ENCODE results near the gene TSPAN18.

Gene TSPAN18

DNA sequence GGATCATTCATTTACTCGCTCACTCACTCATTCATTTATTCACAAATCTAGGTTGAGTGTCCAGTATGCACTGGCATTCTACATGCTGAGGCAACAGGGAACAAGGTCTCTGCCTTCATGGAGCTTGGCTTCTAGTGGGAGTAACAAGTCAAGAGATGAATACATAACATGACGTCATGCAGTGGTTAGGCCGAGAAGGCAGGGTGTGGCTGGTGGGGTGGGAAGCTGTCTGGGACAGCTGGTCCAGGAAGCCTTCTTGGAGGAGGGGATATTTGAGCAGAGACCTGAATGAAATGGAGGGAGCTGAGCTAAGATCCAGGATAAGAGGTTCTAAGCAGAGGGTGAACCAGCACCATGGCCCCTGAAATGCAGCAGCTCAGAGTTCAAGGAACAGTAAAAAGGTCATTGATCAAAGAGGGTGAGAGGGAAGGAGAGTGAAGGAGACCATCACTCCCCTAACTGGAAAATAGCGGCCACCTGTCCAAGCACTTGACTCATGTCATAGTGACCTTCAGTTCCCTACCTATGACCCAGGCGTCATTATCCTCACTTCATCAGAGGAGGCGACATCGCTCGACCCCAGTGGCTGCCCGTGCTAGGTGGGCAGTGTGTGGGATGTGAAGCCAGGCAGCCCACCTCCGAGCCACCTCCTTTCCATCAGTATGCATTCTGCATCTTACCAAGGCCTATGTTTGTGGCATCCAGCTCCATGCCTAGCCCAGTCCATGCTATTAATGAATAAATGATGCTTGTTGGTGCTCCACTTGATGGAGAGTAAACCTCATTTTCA lies 105.0 kb downstream of the TSPAN18 start:
- no peak for DNase-seq

DNA sequence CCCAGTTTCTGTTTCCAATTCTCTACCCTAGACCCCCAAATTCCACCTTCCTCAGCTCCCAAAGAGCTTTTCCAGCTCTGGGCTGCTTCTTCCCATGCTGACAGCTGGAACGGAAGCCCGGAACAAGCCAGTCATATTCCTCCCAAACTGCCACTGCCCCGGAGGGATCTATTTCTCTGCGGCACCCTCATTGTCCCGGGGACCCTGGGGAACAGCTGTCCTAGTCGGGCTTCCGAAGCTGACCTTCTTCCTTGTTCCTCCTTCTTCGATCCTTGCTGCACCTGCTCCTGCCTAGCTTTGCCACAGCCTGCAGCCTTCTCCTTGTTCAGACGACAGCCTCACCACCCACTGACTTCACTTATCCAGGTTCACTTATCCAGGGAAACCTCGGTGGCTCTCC lies 105.7 kb downstream of the TSPAN18 start:
- DNase-seq = no peak

DNA sequence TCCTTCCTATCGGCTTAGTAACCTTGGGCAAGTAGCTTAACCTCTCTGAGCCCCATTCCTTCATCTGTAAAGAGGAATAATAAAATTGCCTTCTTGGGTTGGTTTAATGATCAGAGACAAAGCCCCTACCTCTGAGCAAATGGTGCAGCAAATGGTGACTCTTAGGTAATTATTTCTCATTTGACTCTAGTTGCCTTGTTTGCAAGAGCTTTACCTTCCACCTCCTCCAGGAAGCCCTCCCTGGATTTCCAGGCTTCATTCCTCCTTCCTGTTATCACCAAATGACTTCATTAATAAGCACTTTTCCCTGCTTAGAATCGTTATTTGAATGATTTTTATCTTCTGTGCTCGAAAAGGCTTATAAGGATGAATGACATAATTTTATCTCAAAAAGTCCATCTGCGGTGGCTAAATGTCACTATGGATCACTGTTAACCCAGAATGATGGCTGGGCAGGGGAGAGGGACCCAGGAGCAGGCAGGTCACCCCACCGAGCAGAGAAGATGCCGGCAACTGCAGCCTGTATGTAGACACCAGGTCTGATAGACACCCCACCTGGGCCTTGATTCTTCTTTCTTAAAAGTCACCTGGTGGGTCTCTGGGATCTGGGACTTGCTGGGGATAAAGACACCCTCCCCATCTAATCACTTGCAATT lies 106.6 kb downstream of the TSPAN18 start:
- no peak for DNase-seq

DNA sequence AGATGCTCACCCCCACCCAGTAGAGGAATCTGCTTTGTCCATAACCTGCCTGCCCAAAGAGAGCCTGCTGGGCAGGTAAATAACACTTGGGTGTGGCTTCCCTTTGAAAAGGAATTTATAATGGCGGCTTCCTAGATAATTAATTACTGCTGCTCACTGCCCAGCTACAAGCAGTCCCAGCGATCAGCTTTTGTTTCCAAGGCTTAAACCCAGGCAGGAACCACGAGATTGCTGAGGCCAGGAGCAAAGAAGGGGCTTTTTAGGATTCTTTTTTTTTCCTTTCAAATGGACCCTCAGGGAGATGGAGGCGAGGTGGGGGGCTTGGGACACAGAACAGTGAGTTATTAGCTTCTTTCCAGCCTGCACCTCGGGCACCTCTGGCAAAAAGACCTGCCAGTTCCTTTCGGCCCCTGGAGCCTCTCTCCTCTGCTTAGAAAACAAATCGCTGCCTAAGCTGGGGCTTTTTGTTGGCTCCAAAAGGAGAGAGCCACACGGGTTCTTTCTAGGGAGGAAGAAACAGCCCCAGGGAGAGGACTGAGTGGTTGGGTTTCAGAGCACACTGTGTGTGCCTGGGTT lies 107.2 kb downstream of the TSPAN18 start:
- no peak for DNase-seq

DNA sequence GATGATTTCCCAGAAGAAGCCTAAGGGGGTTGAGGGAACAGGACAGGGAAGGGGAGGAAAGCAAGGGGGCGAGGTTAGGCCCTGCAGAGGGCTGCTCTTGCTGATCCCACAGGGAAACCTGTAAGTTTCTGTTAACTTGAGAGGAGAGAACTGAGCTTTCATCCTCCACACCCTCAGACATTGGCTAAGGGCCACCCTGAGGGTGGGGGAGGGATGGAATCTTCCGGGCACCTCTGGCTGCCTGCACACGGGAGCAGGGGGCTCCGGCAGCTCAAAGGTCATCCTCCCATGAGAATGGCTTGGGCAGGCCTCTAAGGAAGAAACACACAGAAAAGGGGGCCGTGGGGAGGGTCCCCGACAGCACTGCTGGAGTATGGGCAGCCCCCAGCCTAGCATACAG lies 108.1 kb downstream of the TSPAN18 start:
- no peak for DNase-seq

DNA sequence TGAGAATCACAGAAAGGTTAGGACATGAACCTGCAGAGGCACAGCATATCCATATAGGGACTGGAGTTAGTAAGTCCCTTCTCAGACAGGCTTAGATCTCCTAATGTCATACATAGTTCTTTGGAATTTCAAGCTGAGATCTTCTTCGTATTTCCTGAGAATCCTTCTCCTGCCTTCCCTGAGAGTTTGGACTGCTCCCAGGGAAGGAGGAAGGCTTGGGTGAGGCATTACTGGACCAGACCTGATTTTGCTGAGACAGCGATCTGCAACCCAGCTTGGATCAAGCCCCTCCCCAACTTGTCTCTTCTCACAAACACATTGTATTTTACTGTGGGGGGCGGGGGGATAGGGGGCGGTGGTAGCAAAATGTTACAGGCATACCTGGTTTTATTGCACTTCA lies 108.5 kb downstream of the TSPAN18 start:
- DNase-seq = no peak

DNA sequence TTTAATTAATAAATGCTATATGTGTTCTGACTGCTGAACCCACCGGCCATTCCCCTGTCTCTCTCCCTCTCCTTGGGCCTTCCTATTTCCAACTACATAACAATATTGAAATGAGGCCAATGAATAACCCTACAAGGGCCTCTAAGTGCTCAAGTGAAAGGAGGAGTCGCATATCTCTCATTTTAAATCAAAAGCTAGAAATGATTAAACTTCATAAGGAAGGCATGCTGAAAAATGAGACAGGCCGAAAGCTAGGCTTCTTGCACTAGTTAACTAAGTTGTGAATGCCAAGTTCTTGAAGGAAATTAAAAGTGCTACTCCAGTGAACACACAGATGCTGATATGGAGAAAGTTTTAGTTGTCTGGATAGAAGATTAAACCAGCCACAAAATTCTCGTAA lies 109.2 kb downstream of the TSPAN18 start:
- DNase-seq = no peak

DNA sequence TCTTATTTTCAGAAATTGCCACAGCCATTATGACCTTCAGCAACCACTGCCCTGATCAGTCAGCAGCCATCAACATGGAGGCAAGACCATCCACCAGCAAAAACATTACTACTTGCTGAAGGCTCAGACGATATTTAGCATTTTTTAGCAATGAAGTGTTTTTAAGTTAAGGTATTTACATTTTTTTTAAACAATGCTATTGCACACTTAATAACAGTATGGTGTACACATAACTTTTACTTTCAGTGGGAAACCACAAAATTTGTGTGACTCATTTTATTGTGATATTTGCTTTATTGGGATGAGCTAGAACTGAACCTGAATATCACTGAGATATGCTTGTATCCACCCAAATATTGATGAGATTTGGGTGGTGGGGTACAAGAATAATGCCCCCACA lies 110.9 kb downstream of the TSPAN18 start:
- no peak for DNase-seq

DNA sequence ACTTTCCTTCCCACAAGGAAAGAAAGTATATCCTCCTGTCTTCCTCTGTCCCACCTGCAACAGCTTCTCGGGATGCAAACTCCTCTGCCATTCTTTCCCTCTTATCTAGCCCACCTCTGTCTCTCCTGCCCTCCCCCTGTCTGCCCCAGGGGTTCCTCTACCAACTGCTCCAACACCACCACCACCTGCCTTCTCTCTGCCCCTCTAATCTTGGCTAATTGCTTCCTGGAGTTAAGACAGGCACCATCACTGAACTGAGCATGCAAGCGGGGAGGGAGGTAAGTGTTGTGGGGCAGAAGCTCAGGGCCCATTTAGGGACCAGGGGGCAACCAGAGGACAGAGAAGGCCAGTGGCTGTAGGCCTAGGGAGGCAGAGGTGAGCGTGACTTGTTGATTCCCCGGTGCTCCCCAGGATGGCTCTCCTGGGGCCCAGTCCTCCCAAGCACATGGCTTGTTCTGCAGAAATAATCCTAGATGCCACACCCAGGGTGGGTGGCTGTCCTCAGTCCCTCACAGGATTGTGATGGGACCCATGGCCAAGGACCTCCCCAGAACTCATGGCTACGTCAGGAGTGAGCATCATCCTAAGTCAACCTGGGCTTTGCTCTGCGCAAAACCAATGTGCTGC lies 112.8 kb downstream of the TSPAN18 start:
- no peak for DNase-seq

DNA sequence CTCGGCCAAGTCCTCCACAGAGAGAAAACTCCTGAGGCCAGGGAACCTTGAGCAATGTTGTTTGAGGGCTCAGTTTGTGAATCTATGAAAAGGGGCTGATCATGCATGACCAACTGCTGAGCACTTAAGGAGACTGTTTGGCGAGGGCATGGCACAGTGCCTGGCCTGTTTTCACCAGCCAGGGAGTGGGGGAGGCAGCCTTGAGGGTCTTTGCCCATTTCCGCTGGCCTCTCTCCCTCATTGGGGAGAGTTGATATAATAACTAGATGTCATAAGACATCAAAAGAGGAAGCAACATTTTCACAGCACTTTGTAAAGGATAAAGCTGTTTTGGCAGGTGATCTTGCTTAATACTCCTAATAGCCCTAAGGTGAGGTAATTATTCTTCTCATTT lies 113.3 kb downstream of the TSPAN18 start:
- DNase-seq = peak; percentile 81

DNA sequence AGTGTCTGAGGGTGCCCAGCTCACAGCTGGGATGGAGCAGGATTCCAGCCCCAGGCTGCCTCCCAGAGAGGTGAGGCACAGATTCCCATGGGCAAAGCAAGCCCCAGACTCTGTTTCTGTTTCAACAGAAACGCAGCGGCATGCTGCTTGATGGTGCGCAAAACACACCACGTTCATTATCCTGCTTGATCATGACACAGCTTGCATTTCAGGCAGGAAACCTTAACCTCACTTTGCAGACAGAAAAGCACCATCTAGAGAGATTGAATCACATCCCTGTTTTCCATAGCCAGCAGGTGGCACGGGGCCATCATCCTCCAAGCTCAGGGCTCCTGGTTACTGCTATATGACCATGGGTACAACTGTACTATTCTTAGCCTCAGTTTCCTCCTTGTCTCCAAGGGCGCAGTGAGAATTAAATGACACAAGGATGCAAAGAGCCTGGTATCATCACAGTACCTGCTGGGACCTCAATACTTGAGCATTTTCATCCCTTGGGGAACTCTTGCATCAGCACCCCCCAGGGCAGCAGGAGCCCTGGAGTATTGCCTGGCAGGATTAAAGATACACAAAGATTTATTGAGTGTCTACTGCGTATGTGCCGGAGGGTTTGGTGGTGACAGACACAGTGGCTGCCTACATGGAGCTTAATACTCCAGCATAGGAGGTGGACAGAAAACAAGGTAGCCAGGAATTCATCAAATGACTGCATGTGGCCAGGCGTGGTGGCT lies 113.9 kb downstream of the TSPAN18 start:
- peak; percentile 81 for DNase-seq

DNA sequence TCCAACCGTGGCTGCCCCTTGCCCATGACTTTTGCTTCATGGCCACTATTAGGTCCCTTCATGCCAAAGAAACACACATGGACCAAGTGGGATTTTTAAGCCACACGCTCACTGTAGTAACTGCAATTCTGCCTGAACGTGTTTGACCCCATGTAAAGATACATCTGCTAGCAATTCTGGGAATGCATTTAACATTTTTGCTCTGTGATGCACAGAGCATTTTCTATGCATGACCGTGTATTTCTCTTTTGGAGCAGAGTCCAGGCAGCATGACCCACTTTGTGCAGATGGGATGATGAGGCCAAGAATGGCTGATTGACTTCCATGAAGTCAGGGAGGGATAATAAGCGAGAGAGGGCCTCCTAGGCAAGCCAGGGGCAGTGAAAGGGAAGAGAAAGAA lies 115.5 kb downstream of the TSPAN18 start:
- peak; percentile 56 for DNase-seq

DNA sequence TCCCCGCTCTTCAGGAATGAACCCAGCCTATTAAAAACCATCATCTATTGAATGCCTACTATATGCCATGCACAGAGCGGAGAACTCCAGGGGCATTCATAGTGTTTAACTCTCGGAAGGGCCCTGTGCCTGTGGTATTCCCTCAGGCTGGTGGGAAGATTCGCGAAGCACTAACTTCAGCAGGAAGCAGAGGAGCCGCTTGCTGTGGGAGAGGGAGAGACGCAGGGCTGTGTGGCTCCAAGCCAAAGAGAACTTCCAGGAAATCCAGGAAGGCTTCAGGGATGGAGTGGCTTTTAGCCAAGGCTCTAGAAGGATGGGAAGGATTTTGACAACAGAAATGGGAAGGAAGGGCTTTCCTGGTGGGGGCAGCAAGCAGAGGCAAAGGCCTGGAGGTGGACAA lies 120.1 kb downstream of the TSPAN18 start:
- no peak for DNase-seq

DNA sequence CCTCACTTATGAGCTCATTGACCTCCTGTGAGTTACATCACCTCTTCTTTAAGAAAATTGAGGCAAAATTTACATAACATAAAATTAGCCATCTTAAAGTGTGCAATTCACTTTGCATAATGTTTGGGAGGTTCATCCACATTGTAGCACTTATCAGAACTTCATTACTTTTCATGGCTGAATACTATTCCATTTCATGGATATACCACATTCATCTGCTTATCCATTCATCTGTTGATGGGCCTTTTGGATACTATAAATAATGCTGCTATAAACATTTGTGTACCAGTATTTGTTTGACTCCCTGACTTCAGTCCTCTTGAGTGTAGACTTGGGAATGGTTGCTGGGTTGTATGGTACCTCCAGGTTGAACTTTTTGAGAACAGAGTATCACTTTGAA lies 120.6 kb downstream of the TSPAN18 start:
- DNase-seq = no peak

DNA sequence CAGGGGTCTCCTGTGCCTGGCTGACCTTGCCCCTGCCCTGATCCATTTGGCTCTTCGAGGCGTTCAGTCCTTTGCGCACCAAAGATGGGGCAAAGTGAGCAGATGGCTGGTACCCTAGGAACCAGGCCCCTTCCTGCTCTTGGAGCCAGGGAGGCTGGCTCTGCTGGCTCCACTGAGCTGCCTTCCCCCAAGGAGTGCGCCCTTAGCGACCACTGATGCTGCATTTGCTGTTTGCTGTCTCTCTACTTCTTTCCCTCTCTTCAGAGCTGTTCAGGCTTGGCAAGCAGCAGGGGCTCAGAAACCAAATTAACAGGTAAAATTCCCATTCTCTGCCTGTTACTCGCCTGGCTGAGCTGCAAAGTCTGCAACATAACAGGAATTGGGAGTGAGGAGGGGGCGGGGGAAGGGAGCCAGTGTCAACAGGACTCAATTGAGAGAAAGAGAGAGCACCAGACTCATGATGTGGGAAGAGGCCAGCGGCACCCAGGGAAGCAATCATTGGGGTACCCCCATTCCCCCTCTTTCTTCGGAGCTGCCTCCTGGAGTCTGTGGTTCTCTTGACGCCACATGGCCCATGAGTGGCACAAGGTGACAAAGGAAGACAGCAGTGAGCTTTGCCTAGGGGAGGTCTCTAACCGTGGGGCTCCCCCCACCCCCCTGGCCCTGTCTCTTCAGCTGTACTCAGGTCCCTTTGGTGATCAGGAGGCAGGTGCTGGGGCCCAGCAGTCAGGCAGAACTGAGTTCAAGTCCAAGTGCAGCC lies 121.6 kb downstream of the TSPAN18 start:
- peak; percentile 29 for DNase-seq

DNA sequence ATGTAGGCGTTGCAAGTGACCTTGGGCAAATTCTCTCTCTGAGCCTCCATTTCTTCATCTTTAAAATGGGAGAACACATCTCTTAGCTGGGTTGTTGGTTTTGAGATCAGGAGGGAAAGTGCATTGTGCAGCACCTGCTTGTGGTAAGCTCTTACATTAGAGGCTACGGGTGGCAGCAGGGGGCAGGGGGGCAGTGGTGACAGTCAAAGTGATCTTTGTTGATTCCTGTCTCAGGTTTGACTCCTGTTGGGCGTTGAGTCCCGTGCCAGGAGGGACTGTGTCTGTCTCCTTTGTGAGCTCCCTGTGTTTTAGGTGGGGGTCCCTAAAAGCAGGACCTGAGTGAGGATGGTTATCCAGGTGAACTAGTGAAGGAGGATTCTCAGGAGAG lies 122.2 kb downstream of the TSPAN18 start:
- no peak for DNase-seq

DNA sequence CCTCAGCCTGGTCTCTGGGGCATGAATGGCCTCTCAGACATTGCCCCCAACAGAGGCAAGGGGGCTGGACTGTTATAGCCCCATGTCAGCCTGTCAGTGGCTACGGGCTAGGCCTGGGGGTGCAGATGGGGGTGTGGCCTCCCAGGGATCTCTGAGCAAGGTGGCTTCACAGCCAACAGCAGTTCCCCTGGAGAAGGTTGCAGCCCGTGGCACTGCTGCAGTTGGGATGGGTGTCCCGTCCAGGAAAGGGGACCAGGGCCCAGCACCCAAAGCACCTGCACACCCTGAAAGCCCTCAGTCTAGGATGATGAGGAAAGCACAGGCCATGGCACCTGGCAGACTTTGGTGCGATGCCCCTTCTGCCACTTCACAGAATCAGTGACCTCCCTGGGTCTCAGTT lies 122.7 kb downstream of the TSPAN18 start:
- no peak for DNase-seq

DNA sequence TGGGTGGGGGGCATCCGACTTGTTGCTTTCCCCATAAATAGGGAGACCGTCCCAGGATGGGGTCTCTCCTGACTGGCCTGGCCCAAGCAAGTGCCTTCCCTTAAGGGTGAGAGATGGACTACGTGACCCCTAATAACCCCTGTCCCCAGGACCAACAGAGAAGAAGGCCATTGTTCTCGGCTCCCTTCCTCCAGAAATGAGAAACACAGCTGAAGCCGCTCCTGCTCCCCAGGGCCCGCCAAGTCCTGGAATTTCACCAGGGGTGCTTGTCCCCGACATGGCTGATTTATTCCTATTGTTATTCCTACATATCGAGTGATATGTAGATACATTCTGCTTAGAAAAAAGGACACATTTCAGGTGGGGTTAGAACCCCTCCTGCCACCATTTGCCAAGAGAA lies 123.2 kb downstream of the TSPAN18 start:
- DNase-seq = no peak

DNA sequence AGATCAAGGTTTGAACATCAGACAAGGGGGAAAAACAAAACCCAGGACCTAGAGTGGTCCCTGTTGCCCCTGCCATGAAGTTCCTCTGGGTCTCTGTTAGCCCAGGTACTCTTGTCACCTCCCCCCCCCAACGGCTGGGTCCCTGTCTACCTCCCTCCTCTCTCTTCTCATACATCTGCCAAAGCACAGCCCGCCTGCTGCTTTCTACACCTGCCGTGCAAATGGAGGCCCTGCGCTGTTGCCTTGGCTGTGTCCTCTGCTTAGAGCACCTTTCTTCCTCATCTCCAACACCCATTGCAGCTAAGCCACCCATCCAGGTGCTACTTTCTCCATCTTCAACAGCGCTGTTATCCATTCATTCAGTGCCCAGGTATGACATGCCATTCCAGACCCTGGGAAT lies 124.7 kb downstream of the TSPAN18 start:
- no peak for DNase-seq

DNA sequence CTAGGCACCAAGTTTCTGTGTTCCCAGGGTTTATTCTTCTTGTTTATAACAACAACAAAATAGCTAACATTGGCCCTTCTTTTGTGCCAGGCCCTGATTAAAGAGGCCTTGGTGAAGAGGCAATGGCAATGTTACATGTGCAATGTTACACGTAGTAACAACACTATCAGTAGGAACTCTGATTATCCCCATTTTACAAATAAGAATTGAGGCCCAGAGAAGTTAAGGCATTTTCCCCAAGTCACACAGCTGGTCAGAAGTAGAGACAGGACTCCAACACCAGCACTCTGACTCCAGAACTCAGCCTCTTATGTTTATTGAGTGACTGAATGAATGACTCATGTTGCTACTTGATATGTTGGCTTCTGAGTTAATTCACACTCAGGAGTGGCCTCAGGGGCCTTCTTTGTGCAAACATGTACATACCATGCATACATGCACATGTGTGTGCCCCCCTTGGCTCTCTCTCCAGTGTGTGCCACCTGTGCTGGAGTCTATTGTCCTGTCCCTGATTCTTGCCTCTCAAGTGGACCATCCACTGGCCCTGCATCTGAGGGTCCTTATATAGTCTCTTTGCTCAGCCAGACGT lies 125.5 kb downstream of the TSPAN18 start:
- no peak for DNase-seq

DNA sequence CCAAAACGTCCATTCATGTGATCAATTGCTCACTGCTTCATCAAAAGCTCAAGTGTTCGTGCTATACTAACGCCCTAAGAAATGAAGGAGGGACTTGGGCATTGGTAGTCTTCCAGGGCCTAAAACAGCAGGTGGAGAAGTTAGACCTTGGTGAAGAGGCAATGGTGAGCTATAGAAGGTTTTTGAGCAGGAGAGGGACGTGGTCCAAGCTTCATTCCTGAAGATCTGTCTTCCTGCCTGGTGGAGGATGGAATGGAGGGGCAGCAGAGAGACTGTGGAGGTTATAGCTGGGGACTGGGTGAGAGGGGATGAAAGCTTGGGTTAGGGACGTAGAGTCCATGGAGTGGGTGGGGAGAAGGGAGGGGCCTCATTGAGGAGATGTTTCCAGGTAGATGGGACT lies 126.2 kb downstream of the TSPAN18 start:
- DNase-seq = no peak

DNA sequence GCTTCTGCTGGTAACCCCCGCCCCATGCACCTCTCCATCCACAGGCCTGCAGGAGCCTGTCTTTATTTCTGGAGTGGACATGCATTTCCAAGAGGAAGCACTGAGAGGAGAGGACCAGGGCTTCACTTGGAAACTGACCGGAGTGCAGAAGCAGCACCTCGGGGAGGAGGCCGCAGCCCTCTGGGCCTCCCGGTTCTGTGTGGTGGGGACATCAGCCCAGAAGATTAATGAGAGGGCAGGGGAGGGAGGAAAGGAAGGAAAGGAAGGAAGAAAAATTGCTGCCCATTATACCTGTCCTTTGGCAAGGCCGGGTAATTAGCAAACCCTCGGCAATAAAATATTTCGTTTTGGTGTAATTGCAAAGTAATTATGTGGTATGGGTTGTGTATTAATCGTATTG lies 126.9 kb downstream of the TSPAN18 start:
- no peak for DNase-seq

Measured in NCI-H446 treated with DMSO at 0.1 percent for 48 hours (cell line).